ENCODE results near the gene CEP126.

GRCh38 chr11:101923554-101923953 lies 8.7 kb downstream of the CEP126 start:
- TF ChIP-seq CTCF (IDR thresholded peaks at IDR 0.05) (no peak), EP300 (IDR thresholded peaks at IDR 0.05) (no peak)
